Measurements from ENCODE around the gene ZNF574.

DNA sequence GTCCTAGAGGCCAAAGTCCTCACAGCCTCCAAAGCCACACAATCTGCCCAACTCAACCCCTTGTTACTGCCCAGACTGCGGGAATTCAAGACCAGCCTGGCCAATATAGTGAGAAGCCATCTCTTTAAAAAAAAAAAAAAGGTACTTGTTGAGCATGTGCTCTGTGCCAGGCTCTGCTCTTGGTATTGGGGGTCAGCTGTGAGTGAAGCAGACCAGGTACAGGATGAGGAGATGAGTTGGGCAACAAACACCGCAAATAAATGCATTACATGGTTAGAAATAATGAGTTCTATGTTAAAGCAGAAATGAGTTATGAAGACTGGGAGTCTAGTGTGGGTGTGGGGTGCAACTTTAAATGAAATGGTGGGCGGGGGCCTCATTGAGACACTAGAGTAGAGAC, 15.8 kb upstream of the ZNF574 start:
- no peak for TF ChIP-seq POLR2AphosphoS5 (IDR thresholded peaks at IDR 0.05; ENCODE audit: insufficient read depth in 1 of 2, low read depth in 1 of 2)
- TF ChIP-seq, protein P1, sequence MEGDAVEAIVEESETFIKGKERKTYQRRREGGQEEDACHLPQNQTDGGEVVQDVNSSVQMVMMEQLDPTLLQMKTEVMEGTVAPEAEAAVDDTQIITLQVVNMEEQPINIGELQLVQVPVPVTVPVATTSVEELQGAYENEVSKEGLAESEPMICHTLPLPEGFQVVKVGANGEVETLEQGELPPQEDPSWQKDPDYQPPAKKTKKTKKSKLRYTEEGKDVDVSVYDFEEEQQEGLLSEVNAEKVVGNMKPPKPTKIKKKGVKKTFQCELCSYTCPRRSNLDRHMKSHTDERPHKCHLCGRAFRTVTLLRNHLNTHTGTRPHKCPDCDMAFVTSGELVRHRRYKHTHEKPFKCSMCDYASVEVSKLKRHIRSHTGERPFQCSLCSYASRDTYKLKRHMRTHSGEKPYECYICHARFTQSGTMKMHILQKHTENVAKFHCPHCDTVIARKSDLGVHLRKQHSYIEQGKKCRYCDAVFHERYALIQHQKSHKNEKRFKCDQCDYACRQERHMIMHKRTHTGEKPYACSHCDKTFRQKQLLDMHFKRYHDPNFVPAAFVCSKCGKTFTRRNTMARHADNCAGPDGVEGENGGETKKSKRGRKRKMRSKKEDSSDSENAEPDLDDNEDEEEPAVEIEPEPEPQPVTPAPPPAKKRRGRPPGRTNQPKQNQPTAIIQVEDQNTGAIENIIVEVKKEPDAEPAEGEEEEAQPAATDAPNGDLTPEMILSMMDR (IDR thresholded peaks at IDR 0.05): no peak
